Activated effector memory CD4-positive, alpha-beta T cell treated with anti-CD3 and anti-CD28 coated beads, Interleukin-2, amount 50 U/mL, for 16 hours (primary cell): ENCODE data around the gene TRIM15.
"Not testable (repeated sequence)": the region's sequence is repeated elsewhere in the genome, so short reads cannot be mapped to it uniquely, and the experiment has no call there.

Experiments
- DNase-seq: peaks from one replicate; pipeline ENCODE4 v3.0.0-alpha.2; 2020

Gene TRIM15

GRCh38 chr6:30163090-30163917 lies at the start of gene TRIM15:
Gene TRIM15 (plus strand): TSS chr6:30163546. CDS start chr6:30163685, 139 bp downstream.
- DNase-seq = peak; percentile 84

GRCh38 chr6:30113841-30114240 lies 49.5 kb upstream of the TRIM15 start:
- DNase-seq = no peak

- DNase-seq = no peak
Observed at GRCh38 chr6:30116724-30117123, 46.6 kb upstream of the TRIM15 start.

- not testable (repeated sequence) for DNase-seq
Observed at GRCh38 chr6:30118691-30119090, 44.7 kb upstream of the TRIM15 start.

GRCh38 chr6:30121446-30122366 lies 41.6 kb upstream of the TRIM15 start:
- DNase-seq = no peak

GRCh38 chr6:30122515-30122914 lies 40.8 kb upstream of the TRIM15 start:
- DNase-seq = no peak

GRCh38 chr6:30127238-30128093 lies 35.9 kb upstream of the TRIM15 start:
- no peak for DNase-seq

GRCh38 chr6:30129265-30130178 lies 33.8 kb upstream of the TRIM15 start:
- DNase-seq = no peak

- DNase-seq = no peak
Observed at GRCh38 chr6:30130179-30130679, 33.1 kb upstream of the TRIM15 start.

- DNase-seq = peak; percentile 86
Observed at GRCh38 chr6:30130887-30131862, 32.2 kb upstream of the TRIM15 start.

- no peak for DNase-seq
Observed at GRCh38 chr6:30131947-30132497, 31.3 kb upstream of the TRIM15 start.

GRCh38 chr6:30135147-30135546 lies 28.2 kb upstream of the TRIM15 start:
- DNase-seq = no peak

GRCh38 chr6:30135757-30136156 lies 27.6 kb upstream of the TRIM15 start, which contains the start of gene TRIM40:
Gene TRIM40 (plus strand): TSS chr6:30136140. CDS start chr6:30137037, 897 bp downstream.
- no peak for DNase-seq

GRCh38 chr6:30136570-30137286 lies 26.6 kb upstream of the TRIM15 start:
- DNase-seq = no peak

- not testable (repeated sequence) for DNase-seq
Observed at GRCh38 chr6:30140240-30140639, 23.1 kb upstream of the TRIM15 start.

- no peak for DNase-seq
Observed at GRCh38 chr6:30142665-30143064, 20.7 kb upstream of the TRIM15 start.

- no peak for DNase-seq
Observed at GRCh38 chr6:30143780-30144179, 19.6 kb upstream of the TRIM15 start.

- no peak for DNase-seq
Observed at GRCh38 chr6:30144811-30145210, 18.5 kb upstream of the TRIM15 start.

GRCh38 chr6:30145818-30146217 lies 17.5 kb upstream of the TRIM15 start:
- DNase-seq = no peak
